HUDEP-2 (cell line): ENCODE data around the gene PRKAG2.

Experiments used
- DNase-seq, 76 experiments: peaks; one replicate each; lab custom pipeline; 2025; ENCODE audit not compliant: unreplicated experiment in 76 of 76; lab: John Stamatoyannopoulos, UW

PRKAG2 gene

DNA sequence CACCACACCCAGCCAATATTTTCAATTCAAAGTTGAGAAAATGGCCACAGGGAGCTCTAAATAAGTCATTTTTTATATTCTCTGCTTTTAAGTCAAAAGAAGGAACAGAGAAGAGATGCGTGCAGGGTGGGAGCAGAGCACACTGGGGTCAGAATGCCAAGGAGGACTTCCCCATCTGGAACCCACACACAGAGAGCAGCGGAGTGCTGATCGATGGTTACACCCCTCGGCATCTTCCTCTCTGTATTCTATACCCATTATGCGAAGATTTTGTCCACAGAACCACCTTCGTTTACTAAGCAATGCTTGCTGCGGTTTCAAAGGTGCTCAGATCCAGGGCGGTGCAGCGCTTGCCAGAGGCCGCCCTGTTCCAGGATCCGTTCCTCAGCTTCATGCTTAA is 265.9 kb downstream of the PRKAG2 start:
- no peak for DNase-seq

DNA sequence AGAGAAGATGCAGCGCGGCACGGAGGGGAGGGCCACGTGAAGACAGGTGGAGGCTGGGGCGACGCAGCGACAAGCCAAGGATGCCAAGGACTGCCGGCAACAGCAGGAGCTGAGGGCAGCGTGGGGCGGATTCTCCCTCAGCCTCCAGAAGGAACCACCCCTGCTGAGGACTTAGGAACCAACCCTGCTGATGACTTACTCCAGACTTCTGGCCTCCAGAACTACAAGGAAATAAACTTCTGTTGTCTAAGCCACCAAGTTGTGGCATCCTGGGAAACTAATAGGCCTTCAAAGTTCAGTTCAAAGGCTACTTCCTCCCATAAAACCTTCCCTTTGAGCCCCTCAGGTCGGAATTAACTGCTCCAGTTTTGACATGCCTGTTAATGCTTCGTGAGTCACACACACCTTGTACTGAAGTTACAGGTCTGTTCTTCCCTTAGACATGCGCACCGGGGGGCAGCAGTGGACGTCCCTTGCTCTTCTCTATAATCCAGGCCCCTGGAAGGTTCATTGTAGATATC is 268.8 kb downstream of the PRKAG2 start:
- DNase-seq = no peak

DNA sequence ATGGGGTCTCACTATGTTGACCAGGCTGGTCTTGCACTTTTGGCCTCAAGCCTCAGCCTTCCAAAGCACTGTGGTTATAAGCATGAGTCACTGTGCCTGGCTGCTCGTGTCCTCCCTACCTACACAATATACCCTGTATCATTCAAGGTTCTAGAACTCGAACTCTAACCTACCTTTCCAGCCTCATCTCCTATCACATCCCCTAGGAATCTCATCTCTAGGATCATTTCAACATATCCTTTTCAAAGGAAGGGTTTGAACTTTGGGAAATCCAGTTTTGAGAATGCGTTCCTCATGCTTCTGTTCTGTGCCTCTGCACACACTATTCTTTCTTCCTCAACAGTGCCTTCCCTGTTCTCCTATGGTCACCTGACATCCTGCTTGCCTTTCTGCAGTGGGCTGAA is 269.4 kb downstream of the PRKAG2 start:
- no peak for DNase-seq

DNA sequence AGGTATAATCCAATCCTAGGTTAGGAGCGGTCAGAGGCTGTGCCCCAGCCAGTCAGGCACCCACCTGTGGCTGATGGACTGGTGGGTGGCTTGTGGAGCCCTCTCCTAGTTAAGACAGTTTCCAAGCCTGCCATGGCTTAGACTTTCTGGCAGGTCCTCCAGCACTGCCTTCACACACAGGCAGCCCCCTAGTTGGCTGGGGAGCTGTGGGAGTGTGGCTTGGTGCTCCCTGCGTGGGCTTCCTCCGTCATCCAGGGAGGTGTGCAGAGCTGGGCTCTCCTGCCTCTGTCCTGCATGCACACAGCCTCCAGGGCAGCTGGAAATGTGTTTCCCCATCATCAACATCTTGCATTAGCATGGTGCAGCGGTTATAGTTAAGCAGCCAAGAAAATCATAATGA is 273.0 kb downstream of the PRKAG2 start:
- no peak for DNase-seq

DNA sequence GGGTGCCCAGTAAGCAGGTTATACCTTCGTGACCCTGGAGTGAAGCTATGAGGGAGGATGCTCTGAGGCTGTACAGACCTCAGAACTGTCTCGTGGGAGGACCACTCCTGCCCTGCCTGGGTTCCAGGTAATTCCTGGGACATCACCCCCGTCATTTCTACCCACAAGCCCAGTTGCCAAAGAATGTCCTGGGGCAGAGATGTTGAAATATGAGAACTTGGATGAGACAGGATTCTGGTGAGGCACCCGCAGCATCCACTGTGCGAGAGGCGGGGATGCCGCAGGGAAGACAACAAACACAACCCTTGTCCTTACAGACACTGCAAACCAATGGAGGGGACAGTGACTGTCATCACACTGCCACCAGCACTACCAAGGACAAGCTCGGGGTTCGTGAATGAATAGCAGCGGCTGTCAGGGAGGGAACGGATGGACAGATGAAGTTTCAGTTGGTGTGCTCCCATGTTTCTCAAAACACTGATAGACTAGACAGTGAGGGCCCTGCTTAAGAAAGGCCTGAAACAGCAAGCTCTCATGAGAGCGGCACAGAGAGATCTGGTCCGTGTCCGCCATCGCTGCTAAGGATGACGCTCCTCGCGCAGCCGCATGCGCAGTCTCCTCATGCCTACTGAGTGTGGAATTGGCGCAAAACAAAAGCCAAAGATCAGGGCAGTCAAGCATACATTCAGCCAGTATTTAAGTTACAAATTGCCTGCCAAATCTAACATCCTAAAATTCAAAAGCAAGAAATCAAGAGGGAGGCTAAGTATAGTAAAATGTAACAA is 275.2 kb downstream of the PRKAG2 start:
- no peak for DNase-seq

DNA sequence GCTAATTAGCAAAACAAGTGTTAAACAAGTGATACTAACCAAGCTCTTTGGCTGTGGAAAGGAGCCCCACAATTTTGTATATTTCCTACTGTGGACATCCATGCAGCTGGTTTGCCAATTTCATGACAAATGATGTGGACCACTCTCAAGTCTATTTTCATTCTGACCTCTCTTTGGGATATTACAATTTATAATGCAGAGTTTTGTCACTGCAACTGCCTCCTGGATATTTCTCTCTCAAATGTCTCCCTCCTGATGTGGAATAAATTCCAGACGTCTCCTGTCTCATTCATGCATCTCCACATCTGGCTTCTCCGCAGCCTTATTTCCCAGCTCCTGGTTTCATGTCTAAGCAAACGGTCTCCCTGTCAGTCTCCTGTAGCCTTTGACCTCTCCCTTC is 276.6 kb downstream of the PRKAG2 start:
- no peak for DNase-seq

DNA sequence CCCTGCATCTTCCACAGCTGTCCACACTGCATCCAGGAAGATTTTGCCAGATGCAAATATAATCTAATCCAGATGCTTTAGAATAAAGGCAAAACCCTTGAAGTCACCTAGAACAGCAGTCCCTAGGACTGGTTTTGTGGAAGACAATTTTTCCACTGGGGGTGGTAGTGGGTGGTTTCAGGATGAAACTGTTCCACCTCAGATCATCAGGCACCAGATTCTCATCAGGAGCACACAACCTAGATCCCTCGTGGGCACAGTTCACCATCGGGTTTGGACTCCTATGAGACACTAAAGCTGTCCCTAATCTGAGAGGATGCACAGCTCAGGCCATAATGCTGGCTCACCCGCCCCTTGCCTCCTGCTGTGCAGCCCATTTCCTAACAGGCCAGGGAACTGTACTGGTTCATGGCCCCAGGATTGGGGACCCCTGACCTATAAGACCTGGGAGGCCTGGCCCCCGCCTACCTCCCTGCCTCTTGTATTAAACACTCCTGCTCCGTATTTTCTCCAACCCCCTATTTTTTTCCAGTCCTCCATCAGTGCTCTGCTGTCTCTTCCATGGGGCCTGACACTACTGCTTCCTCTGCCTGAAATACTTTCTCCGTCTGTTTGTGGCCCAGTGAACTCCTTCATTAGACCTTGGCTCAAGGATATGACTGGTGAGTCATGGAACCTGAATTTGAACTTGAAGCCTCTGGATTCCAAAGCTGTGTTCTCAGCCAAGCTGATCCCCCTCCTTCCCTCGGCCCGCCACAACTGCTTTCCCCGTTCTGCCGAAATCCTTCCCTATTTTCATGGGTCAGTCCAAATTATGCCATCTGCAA is 277.3 kb downstream of the PRKAG2 start:
- no peak for DNase-seq

DNA sequence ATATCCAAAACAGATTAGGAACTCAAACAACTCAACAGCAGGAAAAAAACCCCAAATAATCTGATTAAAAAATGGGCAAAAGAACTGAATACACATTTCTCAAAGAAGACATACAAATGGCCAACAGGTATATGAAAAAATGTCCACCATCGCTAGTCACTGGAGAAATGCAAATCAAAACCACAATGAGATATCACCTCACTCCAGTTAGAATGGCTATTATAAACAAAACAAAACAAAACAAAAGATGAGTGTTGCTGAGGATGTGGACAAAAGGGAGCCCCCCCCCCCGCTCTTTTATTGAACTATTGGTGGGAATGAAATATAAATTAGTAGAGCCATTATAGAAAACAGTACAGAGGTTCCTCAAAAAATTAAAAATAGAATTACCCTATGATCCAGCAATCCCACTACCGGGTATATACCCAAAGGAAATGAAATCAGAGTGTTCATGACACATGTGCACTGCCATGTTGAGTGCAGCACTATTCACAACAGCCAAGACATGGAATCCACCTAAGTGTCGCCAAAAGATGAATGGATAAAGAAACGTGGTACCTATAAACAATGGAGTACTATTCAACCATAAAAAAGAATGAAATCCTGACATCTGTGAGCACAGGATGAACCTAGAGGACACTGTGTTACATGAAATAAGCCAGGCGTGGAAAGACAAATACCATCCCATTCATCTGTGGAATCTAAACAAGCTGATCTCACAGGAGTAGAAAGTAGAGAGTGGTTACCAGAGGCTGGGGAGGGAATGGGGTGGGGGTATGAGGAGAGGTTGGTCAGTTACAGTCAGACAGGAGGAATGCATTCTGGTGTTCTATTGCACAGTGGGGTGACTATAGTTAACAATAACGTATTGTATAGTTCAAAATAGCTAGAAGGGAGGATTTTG is 279.1 kb downstream of the PRKAG2 start:
- no peak for DNase-seq

DNA sequence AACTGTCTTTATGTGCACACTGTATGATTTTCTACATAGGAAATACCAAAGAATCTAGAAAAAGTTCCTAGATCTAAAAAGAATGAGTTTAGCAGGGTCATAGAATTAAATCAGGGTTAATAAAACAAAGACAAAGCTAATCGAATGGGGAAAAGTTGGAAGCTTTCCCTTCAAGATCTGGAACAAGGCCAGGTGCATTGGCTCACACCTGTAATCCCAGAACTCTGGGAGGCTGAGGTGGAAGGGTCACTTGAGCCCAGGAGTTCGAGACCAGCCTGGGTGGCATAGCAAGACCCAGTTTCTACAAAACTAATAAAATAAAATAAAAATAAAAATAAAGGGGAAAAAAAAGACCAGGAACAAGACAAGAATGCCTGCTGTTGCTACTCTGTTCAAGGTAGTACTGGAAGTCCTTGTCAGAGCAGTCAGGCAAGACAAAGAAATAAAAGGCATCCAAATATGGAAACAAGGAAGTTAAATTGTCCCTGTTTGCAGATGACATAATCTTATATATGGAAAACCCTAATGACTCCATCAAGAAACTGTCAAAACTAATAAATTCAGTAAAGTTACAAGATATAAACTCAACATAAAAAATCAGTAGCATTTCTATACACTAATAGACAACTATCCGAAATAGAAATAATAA is 281.1 kb downstream of the PRKAG2 start:
- DNase-seq = no peak

DNA sequence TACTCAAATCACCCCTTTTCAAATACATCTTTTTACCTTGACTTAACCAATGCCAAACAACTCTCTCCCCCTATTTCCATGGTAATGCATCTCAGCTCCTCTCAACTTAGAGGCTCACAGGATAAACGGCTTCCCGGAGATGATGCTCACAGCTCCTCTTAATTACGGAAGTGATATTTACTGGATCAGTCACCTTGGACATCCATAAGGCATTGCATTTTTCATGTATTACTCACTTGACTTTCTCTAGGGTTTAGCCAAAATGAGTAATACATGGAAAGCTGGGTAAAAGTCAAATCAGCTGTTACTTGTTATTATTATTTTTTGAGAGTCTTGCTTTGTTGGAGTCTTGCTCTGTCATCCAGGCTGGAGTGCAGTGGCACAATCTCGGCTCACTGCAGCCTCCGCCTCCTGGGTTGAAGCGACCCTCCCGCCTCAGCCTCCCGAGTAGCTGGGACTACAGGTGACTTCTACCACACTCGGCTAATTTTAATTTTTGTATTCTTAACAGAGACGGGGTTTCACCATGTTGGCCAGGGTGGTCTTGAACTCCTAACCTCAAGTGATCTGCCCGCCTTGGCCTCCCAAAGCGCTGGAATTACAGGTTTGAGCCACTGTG is 283.9 kb downstream of the PRKAG2 start:
- no peak for DNase-seq

DNA sequence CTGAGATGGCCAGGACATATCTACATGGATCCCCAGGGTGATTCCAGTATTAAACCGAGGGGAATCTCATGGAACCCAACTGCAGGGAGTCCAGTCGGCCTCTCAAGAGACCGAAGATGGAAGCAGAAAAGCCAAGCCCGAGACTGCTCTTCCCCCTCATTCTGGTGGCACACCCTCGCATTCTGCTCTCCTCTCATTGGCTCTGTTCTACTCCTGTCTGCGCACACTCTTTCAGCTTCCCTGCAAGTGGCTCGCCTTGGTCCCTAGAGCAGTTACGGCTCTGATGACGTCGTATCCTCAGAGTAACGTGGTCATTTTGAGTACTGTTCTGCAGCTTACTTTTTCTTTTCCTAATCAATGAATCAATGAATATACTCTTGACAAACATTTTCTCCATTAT is 284.6 kb downstream of the PRKAG2 start:
- no peak for DNase-seq

DNA sequence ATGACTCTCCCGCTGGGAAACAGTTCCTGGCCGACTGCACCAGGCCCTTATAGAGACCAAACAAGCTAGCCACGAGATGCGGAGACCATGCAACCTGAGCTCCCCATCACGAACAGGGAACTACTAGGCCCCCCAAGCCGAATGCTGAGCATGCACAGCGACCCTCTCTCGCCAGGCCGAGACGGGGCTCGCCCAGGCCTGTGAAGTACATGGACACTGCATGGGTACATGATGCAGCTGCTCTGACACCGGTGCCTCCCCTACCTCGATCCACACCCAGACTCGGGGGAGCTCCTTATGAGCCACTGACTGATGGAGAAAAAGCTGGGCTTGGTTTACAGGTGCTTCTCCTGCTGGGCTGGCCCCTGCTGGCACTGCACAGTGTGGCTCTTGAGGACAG is 285.0 kb downstream of the PRKAG2 start:
- no peak for DNase-seq

DNA sequence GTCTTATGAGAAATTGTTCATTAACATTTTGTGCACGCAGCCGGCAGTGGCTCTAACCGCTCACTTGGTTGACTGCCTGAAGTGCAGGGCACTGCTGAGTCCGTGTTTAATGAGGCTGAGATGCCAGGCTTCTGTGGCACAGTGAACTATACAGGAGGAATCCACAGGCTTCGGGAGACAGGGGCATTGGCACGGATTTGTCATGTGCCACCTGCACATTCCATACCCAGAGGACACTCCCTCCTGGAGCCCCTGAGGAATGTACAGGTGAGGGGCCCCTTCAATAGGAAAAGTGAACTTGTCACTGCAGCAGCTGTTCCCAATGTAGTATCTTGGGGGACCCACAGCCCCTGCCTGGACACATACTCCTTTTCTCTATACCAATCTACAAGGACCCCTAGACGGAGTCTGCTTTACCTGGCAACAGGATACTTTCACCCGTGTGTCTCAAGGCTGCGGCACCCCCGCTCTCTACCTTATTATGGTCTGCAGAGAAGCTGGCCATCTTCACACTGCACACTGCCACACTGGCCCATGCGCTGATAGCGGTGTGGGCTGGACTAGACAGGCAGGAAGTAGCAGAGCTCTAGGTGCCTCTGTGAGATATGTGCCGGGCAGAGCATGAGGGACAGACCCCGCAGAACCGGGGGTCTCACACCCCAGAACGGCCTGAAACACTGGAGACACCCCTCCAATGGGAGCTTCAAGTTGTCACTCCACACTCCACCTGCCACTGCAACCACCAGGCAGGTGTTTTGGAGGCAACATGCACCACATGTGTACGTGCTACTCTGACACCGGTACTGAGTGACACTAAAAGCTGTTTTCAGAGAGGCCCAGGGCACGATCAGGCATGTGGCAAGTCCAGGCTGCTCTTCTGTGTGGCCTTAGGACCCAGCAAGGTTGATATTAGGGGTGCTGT is 285.8 kb downstream of the PRKAG2 start:
- no peak for DNase-seq

DNA sequence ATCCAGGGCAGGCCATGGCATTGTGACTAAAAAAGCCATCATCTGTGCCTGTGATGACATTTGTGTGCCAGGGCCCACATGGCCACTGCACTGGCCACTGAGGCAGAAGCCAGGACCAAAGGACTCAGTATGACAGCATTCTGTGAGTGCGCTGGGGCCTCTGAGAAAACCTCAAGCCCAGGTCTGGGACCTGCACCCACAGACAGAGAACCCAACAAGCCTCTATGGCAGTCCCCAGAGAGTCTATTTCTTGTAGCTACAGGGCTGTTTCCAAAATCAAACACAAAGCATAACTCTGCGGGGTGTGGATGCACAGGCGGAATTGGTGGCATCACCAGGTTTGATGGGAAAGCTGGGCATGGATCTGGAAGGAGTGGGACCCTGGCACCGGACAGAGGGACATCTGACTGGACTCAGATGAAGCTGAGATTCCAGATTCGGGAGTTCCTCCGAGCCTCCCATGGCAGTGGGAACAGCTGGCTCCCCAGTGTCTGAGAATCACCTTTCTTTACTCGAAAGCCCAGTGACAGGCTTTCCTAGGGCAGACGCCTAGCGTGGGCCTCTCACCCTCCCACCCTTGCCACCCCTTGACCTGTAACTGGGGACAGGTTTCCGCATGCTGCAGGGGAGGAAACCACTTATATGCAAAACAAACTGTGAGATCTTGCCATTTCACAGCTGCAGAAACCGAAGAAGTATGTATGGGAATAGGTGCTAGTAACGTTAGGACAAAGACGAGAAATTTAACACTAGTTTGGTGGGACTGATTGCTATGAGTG is 286.7 kb downstream of the PRKAG2 start:
- DNase-seq = no peak

DNA sequence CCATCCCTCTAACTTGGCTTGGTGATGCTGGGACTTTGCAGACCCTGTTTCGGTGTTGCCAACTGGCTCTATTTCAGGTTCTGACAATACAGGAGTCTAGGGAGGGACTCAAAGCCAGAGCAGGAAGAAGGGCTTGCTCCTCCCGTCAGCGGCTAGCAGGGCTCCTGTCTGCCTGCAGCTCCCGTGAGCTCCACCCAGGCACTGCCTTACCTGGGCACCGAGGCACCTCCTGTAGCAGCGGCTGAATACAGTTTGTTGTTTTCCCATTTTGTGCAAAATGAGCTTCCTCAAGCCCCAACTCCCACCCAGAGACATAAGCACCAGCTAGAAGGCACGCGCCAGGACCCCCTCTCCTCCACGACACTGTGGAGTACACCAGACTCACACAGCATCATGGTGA is 287.9 kb downstream of the PRKAG2 start:
- no peak for DNase-seq

DNA sequence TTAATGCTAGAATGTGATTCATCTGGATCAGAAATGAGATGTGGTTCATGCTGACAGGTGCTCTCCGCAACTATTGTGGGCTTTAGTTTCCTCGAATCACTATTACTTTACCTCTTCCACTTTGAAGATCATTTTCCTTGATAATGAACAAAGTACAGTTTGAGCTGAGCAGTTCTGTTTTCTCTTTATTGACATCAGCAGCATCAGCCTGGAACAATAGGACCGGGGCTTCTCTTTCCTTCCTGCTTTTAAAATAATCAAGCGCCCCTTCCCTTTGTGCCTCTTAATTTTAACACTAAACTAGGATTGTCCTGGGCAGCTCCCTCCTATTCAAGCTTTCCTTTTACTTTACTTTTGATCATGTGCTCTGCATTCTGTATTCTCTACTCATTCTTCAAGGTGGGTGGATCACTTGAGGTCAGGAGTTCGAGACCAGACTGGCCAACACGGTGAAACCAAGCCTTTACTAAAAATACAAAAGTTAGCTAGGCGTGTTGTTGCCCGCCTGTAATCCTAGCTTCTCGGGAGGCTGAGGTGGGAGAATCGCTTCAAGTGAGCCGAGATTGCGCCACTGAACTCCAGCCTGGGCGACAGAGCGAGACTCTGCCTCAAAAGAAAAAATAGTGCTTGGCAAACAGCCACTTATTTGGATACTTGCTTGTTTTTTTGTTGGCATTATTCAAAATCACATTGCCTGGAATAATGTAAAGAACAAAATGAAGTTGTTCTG is 290.2 kb downstream of the PRKAG2 start:
- DNase-seq = no peak

DNA sequence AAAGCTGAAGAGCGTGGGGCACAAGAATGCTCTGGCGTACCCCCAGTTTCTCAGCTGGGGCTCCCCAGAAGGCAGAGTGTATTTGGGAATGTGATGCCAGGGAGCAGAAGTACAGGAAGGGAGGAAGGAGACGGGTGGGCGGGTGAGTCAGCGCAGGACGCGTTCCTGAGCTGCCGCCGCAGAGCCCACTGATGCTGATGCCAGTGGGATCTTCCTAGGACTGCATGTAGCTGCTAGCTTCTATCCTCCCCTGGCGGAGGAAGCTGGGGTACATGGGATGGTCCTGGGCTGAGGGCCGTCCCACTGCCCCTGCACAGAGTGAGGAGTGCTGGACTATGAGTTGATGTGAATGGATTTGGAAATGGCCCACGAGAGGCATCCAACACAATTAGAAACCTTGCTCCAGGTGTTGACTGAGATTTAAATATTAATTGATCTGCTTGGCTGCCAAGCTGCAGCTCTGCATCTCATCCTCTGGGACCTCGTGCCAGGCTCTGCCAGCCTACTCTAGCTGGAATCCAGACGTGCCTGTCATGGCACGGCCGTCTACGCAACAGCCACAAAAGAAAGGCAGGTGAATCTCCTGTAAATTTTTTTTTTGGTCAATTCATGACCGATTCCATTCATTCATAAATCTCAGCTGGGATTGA is 291.0 kb downstream of the PRKAG2 start:
- no peak for DNase-seq
